SU-DHL-6 (cell line): ENCODE measurements around the gene PRKAR2B.

ENCODE experiments used
- H2AFZ ChIP-seq: fragments of 200-600 bp; sonication (generic); 2 replicates; pipeline ENCODE4 v1.6.1; 2014; ENCODE audit warnings: low read depth, mild to moderate bottlenecking, moderate library complexity, mixed read lengths, antibody characterized with exemption, low read length; ENCODE audit not compliant: severe bottlenecking
- H3F3A ChIP-seq: fragments of 200-600 bp; shearing (Covaris generic); 2 replicates; pipeline ENCODE4 v1.6.0; 2016; ENCODE audit warnings: antibody characterized with exemption, mild to moderate bottlenecking; ENCODE audit not compliant: insufficient read depth
- H3K27ac ChIP-seq: fragments of 200-600 bp; sonication (generic); 2 replicates; pipeline ENCODE4 v1.5.1; 2016; ENCODE audit warnings: low read depth, mild to moderate bottlenecking, low read length, moderate library complexity, mixed read lengths
- H3K27me3 ChIP-seq: fragments of 200-600 bp; sonication (generic), shearing (Covaris generic); 2 replicates; pipeline ENCODE4 v1.6.0; 2014; ENCODE audit warnings: mild to moderate bottlenecking, low read length
- H3K36me3 ChIP-seq: fragments of 200-600 bp; sonication (generic); 2 replicates; pipeline ENCODE4 v1.6.1; 2014; ENCODE audit warnings: mild to moderate bottlenecking, low read length, mixed read lengths
- H3K4me2 ChIP-seq: fragments of 300-600, 200-600 bp; shearing (Covaris generic), sonication (generic); 2 replicates; pipeline ENCODE4 v1.6.0; 2014; ENCODE audit warnings: low read length, low read depth, mild to moderate bottlenecking; ENCODE audit not compliant: poor library complexity, severe bottlenecking
- H3K4me3 ChIP-seq: fragments of 200-600 bp; sonication (generic); 2 replicates; pipeline ENCODE4 v1.5.1; 2014; ENCODE audit warnings: antibody characterized with exemption, low read length, mild to moderate bottlenecking, mixed read lengths; ENCODE audit not compliant: insufficient read depth, poor library complexity, severe bottlenecking
- H3K79me2 ChIP-seq: fragments of 200-600 bp; sonication (generic); 2 replicates; pipeline ENCODE4 v1.6.1; 2014; ENCODE audit warnings: mild to moderate bottlenecking, low read length, moderate library complexity; ENCODE audit not compliant: insufficient read depth
- H3K9ac ChIP-seq: fragments of 200-600 bp; sonication (generic); 2 replicates; pipeline ENCODE4 v1.7.0; 2014; ENCODE audit warnings: mild to moderate bottlenecking, low read length
- H3K9me2 ChIP-seq: fragments of 200-600 bp; sonication (generic); replicated peaks from 2 replicates; pipeline ENCODE4 v1.6.1; 2014; ENCODE audit warnings: low read length; ENCODE audit not compliant: insufficient read depth
- H3K9me3 ChIP-seq: fragments of 200-600 bp; sonication (generic); 2 replicates; pipeline ENCODE4 v1.6.1; 2014; ENCODE audit warnings: low read length, mixed read lengths; ENCODE audit not compliant: insufficient read depth
- H4K20me1 ChIP-seq: fragments of 200-600 bp; sonication (generic); 2 replicates; pipeline ENCODE4 v1.6.1; 2014; ENCODE audit warnings: low read depth, mild to moderate bottlenecking, antibody characterized with exemption, low read length, moderate library complexity, mixed read lengths
- CTCF ChIP-seq: fragments of 200-600 bp; sonication (generic); IDR thresholded peaks from one replicate; pipeline ENCODE4 v1.5.1; 2017; ENCODE audit warnings: antibody characterized with exemption, mild to moderate bottlenecking, low read length, moderate library complexity; ENCODE audit not compliant: insufficient read depth, poor library complexity, severe bottlenecking
- EZH2phosphoT487 ChIP-seq: fragments of 200-600 bp; sonication (generic), shearing (Covaris generic); conservative IDR thresholded peaks from 2 replicates; pipeline ENCODE4 v1.6.1; 2018; ENCODE audit warnings: mild to moderate bottlenecking, antibody characterized with exemption, low read length, moderate library complexity, mixed read lengths

Gene PRKAR2B

GRCh38 chr7:107046491-107047259 lies 2.2 kb downstream of the PRKAR2B start:
- H3K4me2 ChIP-seq, result no peak overlapping the region
- H3K9ac ChIP-seq, result no peak overlapping the region
- no peak overlapping the region for H3K4me3 ChIP-seq
- H3K9me2 ChIP-seq, result no peaks in the 10 kb centered on the region
- H3K9me3 ChIP-seq, result no peaks in the 10 kb centered on the region
- no peaks in the 10 kb centered on the region for H3K36me3 ChIP-seq
- H3F3A ChIP-seq, result peaks cover 8% of the 10 kb centered on the region
- H2AFZ ChIP-seq, result no peak overlapping the region
- TF ChIP-seq EZH2phosphoT487 (no peak), CTCF (no peak)
- no peaks in the 10 kb centered on the region for H3K79me2 ChIP-seq
- H3K27ac ChIP-seq, result no peak overlapping the region
- H4K20me1 ChIP-seq, result no peaks in the 10 kb centered on the region
- H3K27me3 ChIP-seq, result no peaks in the 10 kb centered on the region

GRCh38 chr7:107047902-107048782 lies 3.6 kb downstream of the PRKAR2B start:
- Histone ChIP-seq H3F3A (peaks cover 8% of the 10 kb centered on the region), H4K20me1 (no peaks in the 10 kb centered on the region), H3K9ac (no peak overlapping the region), H3K4me2 (no peak overlapping the region), H3K79me2 (no peaks in the 10 kb centered on the region), H3K36me3 (no peaks in the 10 kb centered on the region), H3K27me3 (no peaks in the 10 kb centered on the region), H3K4me3 (no peak overlapping the region), H3K27ac (no peak overlapping the region), H3K9me3 (no peaks in the 10 kb centered on the region), H3K9me2 (no peaks in the 10 kb centered on the region), H2AFZ (no peak overlapping the region)
- no peak for TF ChIP-seq EZH2phosphoT487
- no peak for TF ChIP-seq CTCF

GRCh38 chr7:107048783-107049418 lies 4.4 kb downstream of the PRKAR2B start:
- H3K79me2 ChIP-seq, result no peaks in the 10 kb centered on the region
- H3K9me3 ChIP-seq, result no peaks in the 10 kb centered on the region
- H3F3A ChIP-seq, result peaks cover 4% of the 10 kb centered on the region
- H3K4me3 ChIP-seq, result no peak overlapping the region
- H3K9me2 ChIP-seq, result no peaks in the 10 kb centered on the region
- H3K9ac ChIP-seq, result no peak overlapping the region
- H4K20me1 ChIP-seq, result no peaks in the 10 kb centered on the region
- TF ChIP-seq CTCF (no peak), EZH2phosphoT487 (no peak)
- no peak overlapping the region for H3K4me2 ChIP-seq
- H3K27me3 ChIP-seq, result no peaks in the 10 kb centered on the region
- no peak overlapping the region for H2AFZ ChIP-seq
- H3K27ac ChIP-seq, result no peak overlapping the region
- H3K36me3 ChIP-seq, result no peaks in the 10 kb centered on the region
